Measurements from ENCODE around the gene PARM1.

PARM1 gene

GRCh38 chr4:75036046-75036830 lies 103.3 kb downstream of the PARM1 start:
- DNase-seq = no peak

GRCh38 chr4:75037252-75037651 lies 104.3 kb downstream of the PARM1 start:
- DNase-seq = no peak

- DNase-seq = no peak
These were observed 105.5 kb downstream of the PARM1 start for GRCh38 chr4:75038376-75038775.

- DNase-seq = no peak
These were observed 107.8 kb downstream of the PARM1 start for GRCh38 chr4:75040703-75041102.

- no peak for DNase-seq
These were observed 109.8 kb downstream of the PARM1 start for GRCh38 chr4:75042601-75043208.

- DNase-seq = no peak
These were observed 113.3 kb downstream of the PARM1 start for GRCh38 chr4:75046226-75046625.

GRCh38 chr4:75046641-75047040 lies 113.7 kb downstream of the PARM1 start:
- no peak for DNase-seq

- no peak for DNase-seq
These were observed 115.4 kb downstream of the PARM1 start for GRCh38 chr4:75048208-75048879.

GRCh38 chr4:75051431-75051830 lies 118.5 kb downstream of the PARM1 start:
- DNase-seq = no peak

GRCh38 chr4:75053352-75053751 lies 120.4 kb downstream of the PARM1 start:
- no peak for DNase-seq

GRCh38 chr4:75054078-75054477 lies 121.2 kb downstream of the PARM1 start:
- DNase-seq = no peak

GRCh38 chr4:75056277-75056676 lies 123.4 kb downstream of the PARM1 start:
- no peak for DNase-seq

GRCh38 chr4:75057369-75057768 lies 124.5 kb downstream of the PARM1 start:
- no peak for DNase-seq

GRCh38 chr4:75058486-75058885 lies 125.6 kb downstream of the PARM1 start:
- no peak for DNase-seq

- DNase-seq = no peak
These were observed 130.5 kb downstream of the PARM1 start for GRCh38 chr4:75063433-75063832.

GRCh38 chr4:75065909-75066308 lies 133.0 kb downstream of the PARM1 start:
- DNase-seq = no peak

- DNase-seq = no peak
These were observed 136.7 kb downstream of the PARM1 start for GRCh38 chr4:75069493-75070074.

- no peak for DNase-seq
These were observed 138.4 kb downstream of the PARM1 start for GRCh38 chr4:75071317-75071716.

- DNase-seq = no peak
These were observed 148.0 kb downstream of the PARM1 start for GRCh38 chr4:75080888-75081287.

- no peak for DNase-seq
These were observed 148.6 kb downstream of the PARM1 start for GRCh38 chr4:75081561-75081960.

GRCh38 chr4:75087416-75087815 lies 154.5 kb downstream of the PARM1 start:
- no peak for DNase-seq

- no peak for DNase-seq
These were observed 154.9 kb downstream of the PARM1 start for GRCh38 chr4:75087865-75088264.

GRCh38 chr4:75089206-75089605 lies 156.3 kb downstream of the PARM1 start:
- DNase-seq = no peak

GRCh38 chr4:75099321-75099720 lies 166.4 kb downstream of the PARM1 start:
- no peak for DNase-seq

Data from NCI-H2081 treated with DMSO at 0.1 percent for 48 hours (cell line).